Neural progenitor cell (in vitro differentiated cells): ENCODE results near the gene GGNBP2.

ENCODE experiments used
- CTCF ChIP-seq: fragments of 200-600 bp; sonication (generic); IDR thresholded peaks from 2 replicates; pipeline ENCODE4 v1.5.1; 2017; ENCODE audit warnings: antibody characterized with exemption, mild to moderate bottlenecking
- EZH2 ChIP-seq: fragments of 200-600 bp; sonication (generic); IDR thresholded peaks from 2 replicates; pipeline ENCODE4 v1.6.1; 2017; ENCODE audit warnings: antibody characterized with exemption, mild to moderate bottlenecking, moderate library complexity
- EZH2phosphoT487 ChIP-seq: fragments of 200-600 bp; sonication (generic); IDR thresholded peaks from 2 replicates; pipeline ENCODE4 v1.6.1; 2017; ENCODE audit warnings: antibody characterized with exemption

GRCh38 chr17:36509272-36509985 lies 35.3 kb upstream of the GGNBP2 start:
- TF ChIP-seq CTCF = no peak
- TF ChIP-seq EZH2 = no peak
- TF ChIP-seq EZH2phosphoT487 = no peak
